DMS153 treated with DMSO at 0.1 percent for 48 hours (cell line): ENCODE data around the gene EEPD1.
"Not testable (repeated sequence)": the region's sequence is repeated elsewhere in the genome, so short reads cannot be mapped to it uniquely, and the experiment has no call there.

ENCODE experiments used
- DNase-seq: peaks from one replicate; lab custom pipeline; 2025; ENCODE audit not compliant: unreplicated experiment; lab: John Stamatoyannopoulos, UW

Gene EEPD1

GRCh38 chr7:36313607-36314006, 160.6 kb downstream of the EEPD1 start:
- no peak for DNase-seq

- no peak for DNase-seq
Observed at GRCh38 chr7:36314491-36314890, 161.4 kb downstream of the EEPD1 start.

DNA sequence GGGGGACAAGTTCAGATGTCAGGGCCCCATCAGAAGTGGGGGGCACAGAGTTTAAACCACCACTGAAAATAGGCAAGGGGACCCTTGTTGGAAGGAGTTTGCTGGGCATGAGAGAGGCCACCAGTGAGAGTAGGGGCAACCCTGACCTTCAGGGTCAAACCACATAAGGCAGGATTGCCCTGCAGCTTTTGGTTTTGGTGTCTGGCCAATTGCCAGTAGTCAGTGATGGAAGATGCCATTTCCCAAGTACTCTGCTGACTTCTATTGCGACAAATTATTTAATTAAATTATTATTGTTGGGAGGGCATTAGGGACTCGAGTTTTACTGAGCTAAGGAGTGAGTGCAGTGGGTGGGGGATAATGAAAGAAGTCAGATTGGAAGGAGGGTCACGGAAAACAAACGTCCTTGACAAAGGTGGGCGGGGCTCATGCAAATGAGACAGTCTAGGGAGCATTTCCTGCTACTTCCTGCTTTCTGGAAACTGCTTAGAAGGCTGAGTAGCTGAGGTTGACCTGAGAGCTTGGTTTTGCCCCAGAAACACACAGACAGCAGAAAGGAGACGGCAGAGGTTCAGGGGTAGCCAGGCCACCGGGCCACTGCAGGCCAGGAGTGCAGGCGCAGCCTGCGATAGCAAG, 162.4 kb downstream of the EEPD1 start:
- no peak for DNase-seq

DNA sequence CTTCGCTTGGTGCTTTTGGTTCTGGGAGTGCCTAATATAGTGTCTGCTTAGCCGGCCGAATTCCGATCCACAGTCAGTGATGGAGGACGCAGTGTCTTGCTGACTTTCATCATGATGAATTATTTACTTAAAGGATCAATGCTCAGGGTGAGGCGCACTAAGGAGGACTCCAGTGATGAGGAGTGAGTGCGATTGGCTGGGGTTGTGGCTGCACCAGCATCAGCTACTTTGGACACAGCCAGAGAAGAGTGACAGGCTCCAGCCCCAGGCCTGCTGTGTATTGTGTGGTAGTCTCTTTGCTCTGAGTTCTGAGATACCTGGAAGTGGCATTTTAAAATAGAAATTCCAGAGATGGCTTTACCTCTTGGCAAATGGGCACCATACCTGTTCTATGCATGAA, 163.3 kb downstream of the EEPD1 start:
- no peak for DNase-seq

- DNase-seq, result no peak
Observed at GRCh38 chr7:36317276-36317675, 164.2 kb downstream of the EEPD1 start.

- DNase-seq, result no peak
Observed at GRCh38 chr7:36318116-36318515, 165.1 kb downstream of the EEPD1 start.

- not testable (repeated sequence) for DNase-seq
Observed at GRCh38 chr7:36321284-36321683, 168.2 kb downstream of the EEPD1 start.

GRCh38 chr7:36336390-36336789, 183.3 kb downstream of the EEPD1 start:
- no peak for DNase-seq

DNA sequence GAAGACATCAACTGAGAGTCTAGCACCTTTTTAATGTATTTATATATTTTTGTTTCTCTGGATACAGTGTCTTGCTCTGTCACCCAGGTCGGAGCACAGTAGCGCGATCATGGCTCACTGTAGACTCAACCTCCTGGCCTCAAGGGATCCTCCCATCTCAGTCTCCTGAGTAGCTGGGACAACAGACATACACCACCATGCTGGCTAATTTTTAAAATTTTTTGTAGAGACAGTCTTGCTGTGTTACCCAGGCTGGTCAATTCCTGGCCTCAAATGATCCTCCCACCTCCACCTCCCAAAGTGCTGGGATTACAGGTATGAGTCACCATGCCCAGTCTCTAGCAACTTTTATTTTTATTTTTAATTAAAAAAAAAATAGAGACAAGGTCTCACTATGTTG, 185.2 kb downstream of the EEPD1 start:
- no peak for DNase-seq

DNA sequence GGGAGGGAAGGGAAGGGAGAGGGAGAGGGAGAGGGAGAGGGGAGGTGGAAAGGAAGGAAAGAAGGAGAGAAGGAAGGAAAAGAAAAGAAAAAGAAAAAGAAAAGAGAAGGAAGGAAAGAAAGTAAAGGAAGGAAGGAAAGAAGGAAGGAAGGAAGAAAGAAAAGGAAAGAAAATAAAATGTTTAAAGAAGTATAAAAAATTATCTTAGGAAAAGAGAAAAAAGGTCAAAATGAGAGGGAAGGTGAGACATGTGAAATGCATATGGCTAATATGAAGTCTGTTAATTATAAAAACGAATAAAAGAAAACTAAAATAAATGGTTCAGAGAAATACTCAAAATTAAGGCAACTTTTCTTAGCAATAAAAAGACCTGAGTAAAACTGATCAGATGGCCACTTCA, 190.5 kb downstream of the EEPD1 start:
- no peak for DNase-seq

DNA sequence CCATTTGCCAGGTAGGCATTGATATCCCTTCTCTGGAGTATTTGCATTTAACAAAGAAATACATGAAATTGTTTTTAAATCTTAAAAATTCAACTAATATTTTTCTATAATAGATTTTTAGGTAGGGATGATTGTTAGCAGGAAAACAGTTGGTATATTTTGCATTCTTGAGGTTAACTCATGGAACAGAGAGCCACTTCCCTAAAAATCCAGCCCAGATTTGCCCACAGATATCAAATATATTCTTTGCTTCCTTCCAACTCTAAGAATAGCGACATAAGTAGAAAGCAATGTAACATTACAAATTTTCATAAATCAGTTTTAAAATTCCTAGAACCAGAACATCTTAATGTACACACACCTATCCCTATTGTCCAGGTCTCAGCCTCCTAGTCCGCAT, 191.6 kb downstream of the EEPD1 start:
- no peak for DNase-seq

GRCh38 chr7:36346260-36346831, 193.3 kb downstream of the EEPD1 start:
- no peak for DNase-seq

DNA sequence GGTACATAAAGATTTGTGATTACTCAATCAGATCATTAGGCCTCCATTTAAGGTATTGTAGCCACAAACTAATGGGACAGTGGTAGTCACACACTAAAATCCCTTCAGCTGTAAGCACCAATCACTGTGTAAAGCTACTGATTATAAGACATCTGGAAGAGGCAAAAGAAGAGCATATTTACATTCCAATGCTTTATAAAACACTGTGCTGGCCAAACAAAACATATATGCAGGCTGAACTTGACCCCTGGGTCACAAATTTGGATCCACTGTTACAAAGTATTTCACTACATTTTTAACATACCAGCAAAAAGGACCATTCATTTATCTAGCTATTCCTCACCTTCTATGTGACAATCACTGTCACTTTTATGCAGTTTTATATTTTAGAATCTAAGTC, 195.2 kb downstream of the EEPD1 start:
- no peak for DNase-seq

DNA sequence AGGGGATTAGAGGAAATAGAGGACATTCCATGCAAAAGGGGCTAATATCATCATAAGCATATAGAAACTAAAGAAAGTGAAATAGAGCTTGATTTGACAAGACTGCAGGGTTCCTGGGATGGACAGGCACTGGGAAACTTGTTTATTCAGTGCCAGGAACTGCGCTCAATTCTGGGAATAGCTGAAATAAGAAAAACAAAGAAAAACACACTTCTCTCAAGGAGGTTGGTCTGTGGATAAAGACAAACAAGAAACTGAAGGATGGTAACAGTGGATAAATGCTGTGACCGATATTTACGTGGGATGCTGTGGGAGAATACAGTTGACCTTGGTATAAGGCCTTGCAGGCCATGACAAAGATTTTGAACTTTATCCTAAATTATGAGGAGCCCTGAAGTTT, 195.7 kb downstream of the EEPD1 start:
- no peak for DNase-seq

- DNase-seq, result no peak
Observed at GRCh38 chr7:36349626-36350025, 196.6 kb downstream of the EEPD1 start.
